Peyer's patch (tissue), 4 donors: Measurements from ENCODE around the gene PCBP3.

Experiments used
- CTCF ChIP-seq, 6 experiments: fragments of 450-650 bp in 4 of 6; fragments of 200-600 bp in 2 of 6; sonication (generic) in 1 of 6; IDR thresholded peaks; one replicate each; pipeline ENCODE4 v1.5.1; 2017 to 2019; ENCODE audit warnings: antibody characterized with exemption in 6 of 6, mild to moderate bottlenecking in 3 of 6, moderate library complexity in 1 of 6
- POLR2A ChIP-seq, 2 donors: fragments of 450-650 bp; IDR thresholded peaks; one replicate each; pipeline ENCODE4 v1.5.1; 2017; ENCODE audit warnings: antibody characterized with exemption in 2 of 2, mild to moderate bottlenecking in 2 of 2, moderate library complexity in 2 of 2

GRCh38 chr21:45988366-45989347 is 345.1 kb downstream of the PCBP3 start:
- TF ChIP-seq CTCF (IDR thresholded peaks at IDR 0.05) (no peak), POLR2A (IDR thresholded peaks at IDR 0.05) (no peak)
